HG02943 (cell line): Measurements from ENCODE around the gene CYP2U1.
A peak's percentile ranks its signal among the peaks of the same experiment; 100 is the strongest.
"Not testable (repeated sequence)": the region's sequence is repeated elsewhere in the genome, so short reads cannot be mapped to it uniquely, and the experiment has no call there.

Source experiments
- ATAC-seq: cut with Tn5 transposase; IDR thresholded peaks from one replicate; pipeline ENCODE4 v1.9.1; 2021; ENCODE audit warnings: mild to moderate bottlenecking, low read depth, moderate library complexity; ENCODE audit not compliant: unreplicated experiment

CYP2U1 gene

DNA sequence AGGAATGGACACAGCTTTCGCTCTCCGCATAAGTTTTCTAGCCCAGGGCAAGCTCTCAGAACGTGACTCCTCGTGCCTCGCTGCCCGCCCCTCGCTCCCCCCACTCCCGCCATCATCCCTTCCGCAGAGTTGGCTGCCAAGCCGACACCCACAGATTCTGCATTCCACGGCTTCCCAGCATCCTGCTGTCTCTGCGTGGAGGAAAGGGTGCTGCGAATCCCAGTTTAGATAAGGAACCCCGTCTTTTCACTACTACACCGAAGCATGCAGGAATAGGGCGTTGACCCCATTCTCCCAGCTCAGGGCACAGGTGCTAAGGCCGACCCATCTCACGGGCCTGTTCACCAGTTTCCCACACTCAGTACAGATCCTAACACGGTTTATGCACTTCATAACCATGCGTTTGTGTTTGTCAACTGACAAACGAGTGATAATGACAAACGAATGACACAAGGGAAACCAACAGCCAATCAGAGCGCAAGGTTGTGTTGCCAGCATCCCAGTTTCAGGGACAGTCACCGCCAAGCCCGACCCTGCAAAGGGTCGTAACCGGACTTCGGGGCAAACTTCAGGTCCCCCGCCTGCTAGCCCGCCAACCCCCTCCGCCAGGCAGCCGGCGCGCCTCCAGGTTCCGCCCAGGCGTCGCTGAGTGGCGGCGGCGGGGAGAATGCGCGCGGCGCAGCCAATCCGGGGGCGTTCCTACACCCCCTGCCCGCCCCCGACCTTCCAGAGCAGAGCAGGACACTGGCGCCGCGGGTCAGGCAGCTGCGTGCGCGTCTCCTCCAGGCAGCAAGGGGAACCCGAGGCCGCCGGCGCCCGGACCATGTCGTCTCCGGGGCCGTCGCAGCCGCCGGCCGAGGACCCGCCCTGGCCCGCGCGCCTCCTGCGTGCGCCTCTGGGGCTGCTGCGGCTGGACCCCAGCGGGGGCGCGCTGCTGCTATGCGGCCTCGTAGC, at the start of gene CYP2U1:
CYP2U1 (plus strand) TSS at position 729 of the 954 bp plus-strand sequence; CDS start at position 824, 95 bp downstream.
- peak; percentile 96 for ATAC-seq

DNA sequence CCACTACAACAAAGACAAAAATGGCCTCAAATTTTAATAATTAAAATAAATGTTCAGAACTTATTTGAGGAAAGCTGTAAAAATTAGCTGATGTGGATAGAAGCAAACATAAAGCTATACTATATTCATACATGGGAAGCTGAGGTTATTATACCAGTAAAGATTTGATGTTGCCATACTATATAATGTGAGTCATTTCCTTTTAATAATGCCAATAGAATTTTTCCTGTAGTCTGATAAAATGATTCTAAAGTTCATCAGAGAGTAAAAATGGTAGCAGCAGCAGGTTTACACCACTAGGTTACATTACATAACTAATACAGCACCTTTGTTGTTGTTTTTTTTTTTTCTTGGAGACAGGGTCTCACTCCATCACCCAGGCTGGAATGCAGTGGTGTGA, 45.5 kb upstream of the CYP2U1 start:
- no peak for ATAC-seq

DNA sequence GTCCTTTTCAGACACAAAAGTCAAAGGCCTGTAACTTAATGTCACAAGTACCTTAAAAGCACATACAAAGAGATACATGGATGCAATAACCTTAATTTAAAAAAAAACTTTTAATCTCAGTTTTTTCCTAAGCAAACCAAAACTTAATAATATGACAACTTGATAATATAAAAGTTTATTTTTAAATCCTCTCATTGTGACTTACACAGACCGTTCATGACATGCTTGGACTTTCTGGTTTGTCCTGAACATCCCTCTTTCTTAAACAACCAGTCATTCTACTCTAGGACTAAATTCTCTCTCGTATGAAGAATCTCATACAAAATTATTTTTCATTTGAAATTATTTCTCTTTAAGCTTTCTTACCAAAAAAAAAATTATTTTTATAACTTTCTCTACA, 43.1 kb upstream of the CYP2U1 start:
- ATAC-seq, result no peak

GRCh38 chr4:107890779-107891178, 40.6 kb upstream of the CYP2U1 start:
- no peak for ATAC-seq

- ATAC-seq, result no peak
These were observed 40.0 kb upstream of the CYP2U1 start for GRCh38 chr4:107891299-107891698.

DNA sequence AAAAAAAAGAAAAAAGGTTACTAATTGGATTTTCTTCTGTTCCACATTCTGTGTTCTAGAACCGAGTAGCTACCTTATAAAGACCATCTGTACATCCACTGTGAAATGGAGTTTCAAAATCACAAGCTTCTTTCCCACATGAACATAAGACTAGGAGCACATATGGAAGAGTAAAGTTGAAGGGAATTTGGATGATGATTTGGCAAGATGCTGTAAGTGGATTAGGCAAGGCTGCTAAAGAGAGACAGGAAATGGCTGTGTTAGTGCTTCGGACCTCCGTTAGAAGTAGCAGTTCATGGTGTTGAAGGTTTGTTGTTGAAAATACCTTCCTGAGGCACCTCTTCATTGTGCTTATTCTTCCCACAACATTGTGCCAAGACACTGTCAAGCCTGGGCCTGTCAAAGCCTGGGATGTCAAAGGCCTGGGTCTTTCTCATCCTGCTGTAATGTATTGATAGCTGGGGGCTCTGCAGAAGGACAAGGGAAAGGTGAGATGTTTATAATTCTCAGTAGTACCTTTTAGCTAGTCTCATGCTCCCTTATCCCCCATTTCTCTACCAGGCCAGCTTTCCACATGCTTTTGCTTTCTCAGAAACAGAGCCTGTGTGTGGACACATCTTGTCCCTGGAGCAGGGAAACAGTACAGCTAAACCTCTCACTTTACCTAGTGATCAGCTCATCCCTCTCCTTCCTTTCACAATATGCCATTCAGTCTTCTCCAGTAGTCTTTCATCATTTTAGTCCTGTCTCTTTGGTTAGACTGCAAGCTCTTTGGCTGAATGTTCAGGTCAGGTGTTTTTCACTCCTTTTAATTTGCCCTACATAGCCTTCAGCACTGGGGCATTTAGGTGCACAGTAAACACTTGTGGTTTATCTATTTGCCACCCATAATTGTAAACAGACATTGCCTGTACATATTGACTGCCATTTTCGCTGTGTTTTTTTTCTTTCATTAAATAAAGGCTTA, 37.9 kb upstream of the CYP2U1 start:
- no peak for ATAC-seq

DNA sequence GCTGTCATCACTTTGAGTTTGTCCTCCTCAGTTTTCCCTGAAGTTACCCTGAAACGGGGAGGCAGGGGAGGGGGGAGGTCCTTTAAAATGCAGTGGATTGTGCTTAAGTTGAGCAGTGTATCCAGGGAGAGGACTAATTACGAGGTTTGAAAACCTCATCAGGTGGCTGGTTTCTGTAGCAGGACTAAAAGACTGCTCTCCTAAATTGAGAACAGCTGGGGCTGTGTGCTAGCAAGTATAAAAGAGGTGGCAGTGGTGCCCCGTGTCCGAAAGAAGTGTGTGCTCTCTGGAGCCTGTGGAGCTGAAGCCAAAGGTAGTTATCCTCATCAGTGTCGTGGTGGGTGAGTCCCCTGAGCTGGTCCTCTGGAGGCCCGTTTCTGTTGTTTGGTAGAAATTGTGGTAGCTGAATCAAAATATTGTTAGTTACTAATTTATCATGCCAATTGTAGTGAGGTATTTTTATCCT, 37.2 kb upstream of the CYP2U1 start:
- ATAC-seq, result no peak

DNA sequence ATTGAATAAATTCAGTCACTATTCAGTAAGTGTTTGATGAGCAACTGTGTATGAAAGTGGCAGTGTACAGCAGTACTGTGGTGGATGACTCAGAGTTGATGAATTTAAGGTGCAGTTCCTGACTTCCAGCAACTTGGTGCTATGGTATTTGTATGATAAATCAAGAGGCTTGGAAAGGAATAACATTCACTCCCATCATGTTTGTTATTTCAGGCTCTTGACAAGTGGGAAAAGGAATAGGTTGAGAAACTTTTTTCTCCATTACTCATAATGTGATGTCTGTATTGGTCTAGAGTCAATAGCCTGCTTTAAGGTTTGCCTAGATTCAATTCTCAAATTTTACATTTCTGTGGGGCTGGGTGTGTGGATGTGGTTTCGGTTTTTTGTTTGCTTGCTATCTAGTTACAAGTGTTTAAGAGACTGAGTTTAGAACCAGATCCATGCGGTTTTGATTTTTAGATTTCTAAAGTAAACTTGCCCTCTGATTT, 35.1 kb upstream of the CYP2U1 start:
- no peak for ATAC-seq

DNA sequence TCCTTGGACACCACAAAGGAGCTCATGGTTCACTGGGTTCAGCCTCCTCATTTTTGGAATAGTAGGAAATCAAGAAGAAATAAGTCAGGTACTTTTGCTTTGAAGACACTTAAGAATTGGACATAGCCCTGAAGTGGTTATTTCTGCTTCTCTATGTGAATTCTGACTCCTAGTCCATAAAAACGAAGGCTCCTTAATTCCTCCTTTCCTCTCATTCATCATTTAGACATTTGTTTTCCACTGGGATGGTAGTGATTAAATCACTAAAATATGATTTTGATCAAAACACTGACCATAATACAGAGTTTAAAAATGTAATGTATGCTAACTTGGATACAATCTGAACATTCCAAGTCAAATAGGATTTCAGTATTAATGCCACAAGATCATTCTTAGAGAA, 34.7 kb upstream of the CYP2U1 start:
- no peak for ATAC-seq

- no peak for ATAC-seq
These were observed 33.5 kb upstream of the CYP2U1 start for GRCh38 chr4:107897823-107898222.

DNA sequence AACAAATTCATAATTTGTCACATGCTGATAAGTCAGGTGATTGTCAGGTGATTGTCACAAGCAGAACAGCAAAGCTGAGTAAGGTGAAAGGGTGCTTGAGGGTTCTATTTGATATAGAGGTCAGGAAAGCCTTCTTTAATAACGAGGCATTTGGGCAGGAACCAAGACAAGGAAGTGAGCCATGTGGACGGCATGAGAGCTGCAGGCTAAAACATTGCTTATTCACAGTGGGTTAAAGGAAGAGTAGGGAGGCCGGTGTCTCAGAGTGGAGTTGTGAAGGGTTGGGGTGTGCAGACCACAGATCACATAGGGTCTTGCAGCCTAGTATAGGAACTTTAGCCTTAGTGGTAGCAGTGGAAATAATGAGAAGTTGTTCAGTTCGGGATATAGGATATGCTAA, 31.3 kb upstream of the CYP2U1 start:
- ATAC-seq, result no peak

- ATAC-seq, result no peak
These were observed 30.8 kb upstream of the CYP2U1 start for GRCh38 chr4:107900508-107900907.

GRCh38 chr4:107901213-107901934, 30.0 kb upstream of the CYP2U1 start:
- no peak for ATAC-seq

DNA sequence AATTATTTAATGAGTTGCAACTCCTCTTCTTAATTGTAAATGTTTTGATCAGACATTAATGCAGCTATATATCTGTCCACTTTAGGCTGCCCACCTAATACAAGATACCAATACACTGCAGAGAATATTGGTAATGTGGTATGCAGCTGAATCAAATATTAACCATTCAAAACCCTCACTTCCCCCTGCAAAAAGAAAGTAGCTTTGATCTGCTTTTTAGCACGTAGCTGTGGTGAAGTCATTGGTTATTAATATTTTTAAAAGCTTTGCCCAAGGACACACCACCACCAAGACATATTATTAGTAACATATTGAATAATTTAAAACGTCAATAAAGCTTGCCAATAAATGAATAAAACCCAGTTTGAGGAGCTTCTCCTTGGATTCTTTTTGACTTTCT, 28.6 kb upstream of the CYP2U1 start:
- peak; percentile 87 for ATAC-seq

DNA sequence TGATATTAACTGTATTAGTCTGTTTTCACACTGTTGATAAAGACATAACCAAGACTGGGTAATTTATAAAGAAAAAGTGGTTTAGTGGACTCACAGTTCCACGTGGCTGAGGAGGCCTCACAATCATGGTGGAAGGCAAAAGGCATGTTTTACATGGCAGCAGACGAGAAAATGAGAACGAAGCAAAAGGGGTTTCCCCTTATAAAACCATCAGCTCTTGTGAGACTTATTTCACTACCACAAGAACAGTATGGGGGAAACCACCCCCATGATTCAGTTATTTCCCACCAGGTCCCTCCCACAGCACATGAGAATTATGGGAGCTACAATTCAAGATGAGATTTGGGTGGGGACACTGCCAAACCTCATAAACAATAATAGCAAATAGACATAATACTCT, 26.3 kb upstream of the CYP2U1 start:
- not testable (repeated sequence) for ATAC-seq

DNA sequence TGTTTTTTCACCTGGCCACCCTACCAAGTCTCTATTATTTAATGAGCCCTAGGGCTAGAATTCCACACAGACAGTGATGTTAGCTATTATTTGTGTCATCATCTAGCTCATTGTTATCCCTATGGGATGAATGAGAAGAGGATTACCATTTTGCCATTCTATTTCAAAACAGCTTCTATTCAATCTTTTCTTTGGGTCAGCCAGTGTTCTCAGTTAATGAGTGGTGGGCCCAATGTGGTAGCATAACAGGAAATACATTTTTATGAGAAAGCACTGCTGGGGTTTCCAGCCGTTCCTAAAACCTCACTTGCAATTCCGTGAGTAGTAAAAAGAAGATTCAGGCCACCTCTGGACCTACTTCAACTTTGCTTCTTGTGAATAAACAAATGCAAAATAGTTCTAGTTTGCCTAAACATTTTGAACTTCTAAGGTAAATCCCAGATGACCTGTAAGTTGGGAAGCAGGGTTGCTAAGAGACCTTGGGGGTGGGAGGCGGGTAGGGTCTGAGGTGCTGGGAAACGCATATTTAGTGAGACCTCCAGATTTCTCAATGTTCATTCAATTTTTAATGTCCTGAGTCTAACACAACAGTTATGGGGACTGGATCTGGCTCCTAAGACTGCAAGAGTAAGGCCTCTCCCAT, 24.8 kb upstream of the CYP2U1 start:
- no peak for ATAC-seq

GRCh38 chr4:107908377-107908776, 23.0 kb upstream of the CYP2U1 start:
- ATAC-seq, result no peak

GRCh38 chr4:107913283-107913899, 18.0 kb upstream of the CYP2U1 start:
- no peak for ATAC-seq

GRCh38 chr4:107915220-107915619, 16.1 kb upstream of the CYP2U1 start:
- ATAC-seq, result no peak
